VCaP (cell line): ENCODE results near the gene DHRS2.
"Not testable (repeated sequence)": the region's sequence is repeated elsewhere in the genome, so short reads cannot be mapped to it uniquely, and the experiment has no call there.

ENCODE experiments used
- H3K27ac ChIP-seq: fragments of 450-650 bp; 2 replicates; pipeline ENCODE4 v1.5.1; 2017
- CTCF ChIP-seq: fragments of 450-650 bp; conservative IDR thresholded peaks from 2 replicates; pipeline ENCODE4 v1.5.1; 2017; ENCODE audit warnings: mild to moderate bottlenecking, moderate library complexity

DHRS2 gene

GRCh38 chr14:23636317-23637211 lies at the start of gene DHRS2:
DHRS2 (plus strand) TSS chr14:23636364; CDS start chr14:23638865, 2,501 bp downstream.
- no peak for TF ChIP-seq CTCF
- H3K27ac ChIP-seq = no peak within 1 kb of the TSS

GRCh38 chr14:23588884-23589598 lies 47.1 kb upstream of the DHRS2 start:
- TF ChIP-seq CTCF = peak; percentile 91
- H3K27ac ChIP-seq = peak overlapping the region; percentile 73

- H3K27ac ChIP-seq = peak overlapping the region; percentile 73
- no peak for TF ChIP-seq CTCF
Observed at GRCh38 chr14:23589606-23590005, 46.6 kb upstream of the DHRS2 start.

GRCh38 chr14:23590198-23590597 lies 46.0 kb upstream of the DHRS2 start:
- H3K27ac ChIP-seq = no peak overlapping the region
- no peak for TF ChIP-seq CTCF

- not testable (repeated sequence) for H3K27ac ChIP-seq
Observed at GRCh38 chr14:23594191-23594590, 42.0 kb upstream of the DHRS2 start.

- TF ChIP-seq CTCF = no peak
- H3K27ac ChIP-seq = no peak overlapping the region
Observed at GRCh38 chr14:23600322-23600707, 35.8 kb upstream of the DHRS2 start.

- H3K27ac ChIP-seq = no peak overlapping the region
- no peak for TF ChIP-seq CTCF
Observed at GRCh38 chr14:23600806-23601205, 35.4 kb upstream of the DHRS2 start.

- TF ChIP-seq CTCF = no peak
- no peak overlapping the region for H3K27ac ChIP-seq
Observed at GRCh38 chr14:23601424-23601823, 34.7 kb upstream of the DHRS2 start.
